GM13976 (cell line): ENCODE results near the gene SNCAIP.

Experiments
- DNase-seq: peaks from one replicate; pipeline ENCODE4 v3.0.0; 2012; ENCODE audit warnings: low spot score
- CTCF ChIP-seq: IDR thresholded peaks from 2 replicates; pipeline ENCODE4 v1.5.1; 2012; ENCODE audit warnings: borderline replicate concordance, mild to moderate bottlenecking; ENCODE audit not compliant: insufficient read depth; ENCODE audit errors: extremely low read depth, missing control alignments, control extremely low read depth
- in situ Hi-C: fragments of 300-500 bp; cut with MboI; formaldehyde crosslinking; loops from one replicate; pipeline ENCODE4 v1.12.0; 2022; ENCODE audit warnings: low sequenced_read_pairs, mixed read lengths, inconsistent platforms; ENCODE audit not compliant: unreplicated experiment

Gene SNCAIP

GRCh38 chr5:122455939-122456338 lies 143.9 kb downstream of the SNCAIP start:
- no peak for DNase-seq
- in situ Hi-C loops: no loop called here
- no peak for TF ChIP-seq CTCF

- TF ChIP-seq CTCF: no peak
- in situ Hi-C loops: no loop called here
Measured at GRCh38 chr5:122457178-122457826, 145.3 kb downstream of the SNCAIP start.

GRCh38 chr5:122458278-122458872 lies 146.3 kb downstream of the SNCAIP start:
- peak; percentile 27 for TF ChIP-seq CTCF
- peak; percentile 26 for DNase-seq
- in situ Hi-C loops: no loop called here

More at GRCh38 chr5:122457178-122457826, 145.3 kb downstream of the SNCAIP start:
- no peak for DNase-seq

- in situ Hi-C loops: no loop called here
Measured at GRCh38 chr5:122462486-122462885, 150.4 kb downstream of the SNCAIP start.

GRCh38 chr5:122463221-122463620 lies 151.2 kb downstream of the SNCAIP start:
- in situ Hi-C loops: no loop called here
- no peak for TF ChIP-seq CTCF
- no peak for DNase-seq

More at GRCh38 chr5:122462486-122462885, 150.4 kb downstream of the SNCAIP start:
- no peak for DNase-seq
- TF ChIP-seq CTCF: no peak

GRCh38 chr5:122464191-122464590 lies 152.2 kb downstream of the SNCAIP start:
- in situ Hi-C loops: no loop called here
- no peak for DNase-seq
- TF ChIP-seq CTCF: no peak
